SK-N-SH (cell line): ENCODE measurements around the gene PLOD2. TPM values are rescaled to one million over a fixed set of nuclear protein-coding genes. Genes with fewer than 3 reads are reported as not detected.

ENCODE experiments used
- CTCF ChIA-PET: fragments of 300-600, 350-600 bp; formaldehyde crosslinking; extraction: SDS; loops from one replicate; lab custom pipeline; 2021; lab: Yijun Ruan, JAX
- POLR2A ChIA-PET: fragments of 350-600 bp; sonication (Branson Sonifier 250); formaldehyde crosslinking; extraction: SDS; loops from one replicate; lab custom pipeline; 2020; ENCODE audit warnings: antibody characterized with exemption, inconsistent platforms; lab: Yijun Ruan, JAX
- DNase-seq: peaks from one replicate; pipeline ENCODE4 v3.0.0; 2012
- H2AFZ ChIP-seq: fragments of 200-600 bp; sonication (generic); 2 replicates; pipeline ENCODE4 v1.8.1; 2016; ENCODE audit warnings: antibody characterized with exemption, mild to moderate bottlenecking, low read depth
- H3F3A ChIP-seq: fragments of 200-600 bp; sonication (generic); replicated peaks from 2 replicates; pipeline ENCODE3; 2016; ENCODE audit warnings: antibody characterized with exemption, mild to moderate bottlenecking; ENCODE audit not compliant: insufficient read depth
- H3K27ac ChIP-seq, 2 experiments: fragments of 200-500 bp in 1 of 2; fragments of 200-600 bp in 1 of 2; sonication (Bioruptor generic) in 1 of 2; sonication (generic), shearing (Covaris generic) in 1 of 2; 2 replicates each; pipeline versions ENCODE4 v1.5.1 to v1.6.1; 2014 to 2016; ENCODE audit warnings: low read depth in 2 of 2, inconsistent platforms in 1 of 2, low read length in 1 of 2, mild to moderate bottlenecking in 1 of 2, mixed read lengths in 1 of 2
- H3K27me3 ChIP-seq: fragments of 200-600 bp; sonication (generic), shearing (Covaris generic); 2 replicates; pipeline ENCODE4 v1.6.1; 2016; ENCODE audit warnings: mixed run types; ENCODE audit not compliant: insufficient read depth
- H3K36me3 ChIP-seq, 2 experiments: fragments of 200-500 bp in 1 of 2; fragments of 200-600 bp in 1 of 2; sonication (Bioruptor generic) in 1 of 2; sonication (generic) in 1 of 2; replicated peaks in 1 of 2; 2 replicates each; pipeline versions ENCODE3 to v1.5.1; 2014 to 2016; ENCODE audit warnings: low read length in 1 of 2, mild to moderate bottlenecking in 1 of 2; ENCODE audit not compliant: insufficient read depth in 2 of 2, control insufficient read depth in 1 of 2
- H3K4me1 ChIP-seq, 2 experiments: fragments of 200-500 bp in 1 of 2; fragments of 200-600 bp in 1 of 2; sonication (Bioruptor generic) in 1 of 2; sonication (generic), shearing (Covaris generic) in 1 of 2; 2 replicates each; pipeline versions ENCODE4 v1.5.1 to v1.6.1; 2014 to 2016; ENCODE audit warnings: low read depth in 1 of 2, low read length in 1 of 2, mixed run types in 1 of 2; ENCODE audit not compliant: insufficient read depth in 2 of 2, control insufficient read depth in 1 of 2
- H3K4me2 ChIP-seq: fragments of 200-600 bp; sonication (generic), shearing (Covaris generic); 2 replicates; pipeline ENCODE4 v1.6.1; 2017; ENCODE audit warnings: mixed run types
- H3K4me3 ChIP-seq, 2 experiments: fragments of 200-500 bp in 1 of 2; fragments of 200-600 bp in 1 of 2; sonication (Bioruptor generic) in 1 of 2; sonication (generic), shearing (Covaris generic) in 1 of 2; 2 replicates each; pipeline versions ENCODE4 v1.5.1 to v1.8.1; 2014 to 2016; ENCODE audit warnings: low read depth in 2 of 2, inconsistent platforms in 1 of 2, low read length in 1 of 2, mild to moderate bottlenecking in 1 of 2, mixed read lengths in 1 of 2, moderate library complexity in 1 of 2
- H3K79me2 ChIP-seq: fragments of 200-600 bp; sonication (generic); 2 replicates; pipeline ENCODE4 v1.8.1; 2017; ENCODE audit warnings: mild to moderate bottlenecking; ENCODE audit not compliant: insufficient read depth
- H3K9ac ChIP-seq: fragments of 200-600 bp; sonication (generic); 2 replicates; pipeline ENCODE4 v1.6.1; 2017; ENCODE audit warnings: mixed run types
- H3K9me2 ChIP-seq: fragments of 200-600 bp; sonication (generic); 2 replicates; pipeline ENCODE4 v1.6.1; 2017; ENCODE audit warnings: mixed run types
- H3K9me3 ChIP-seq: fragments of 200-600 bp; sonication (generic); 2 replicates; pipeline ENCODE4 v1.6.1; 2017; ENCODE audit warnings: mixed run types, mild to moderate bottlenecking, moderate library complexity
- H4K20me1 ChIP-seq: fragments of 200-600 bp; sonication (generic); 2 replicates; pipeline ENCODE4 v1.6.1; 2017; ENCODE audit warnings: mild to moderate bottlenecking, mixed run types; ENCODE audit not compliant: insufficient read depth
- ELF1 ChIP-seq: IDR thresholded peaks from 2 replicates; pipeline ENCODE4 v1.4.0; 2012
- FOXM1 ChIP-seq: IDR thresholded peaks from 2 replicates; pipeline ENCODE4 v1.4.0; 2012; ENCODE audit warnings: low read depth, mild to moderate bottlenecking
- GABPA ChIP-seq: IDR thresholded peaks from 2 replicates; pipeline ENCODE4 v1.4.0; 2012; ENCODE audit warnings: low read depth, mild to moderate bottlenecking
- GATA2 ChIP-seq: sonication (generic); formaldehyde crosslinking; IDR thresholded peaks from 2 replicates; pipeline ENCODE4 v1.5.0; 2020; ENCODE audit warnings: mild to moderate bottlenecking, missing genetic modification reagents
- IRF3 ChIP-seq: fragments of 150-350 bp; IDR thresholded peaks from 2 replicates; pipeline ENCODE4 v1.6.1; 2016; ENCODE audit warnings: mild to moderate bottlenecking, low read depth, low read length
- MEF2A ChIP-seq: IDR thresholded peaks from 2 replicates; pipeline ENCODE4 v1.4.0; 2012; ENCODE audit warnings: low read depth, borderline replicate concordance
- MXI1 ChIP-seq: IDR thresholded peaks from 2 replicates; pipeline ENCODE4 v1.6.1; 2012; ENCODE audit warnings: mild to moderate bottlenecking, low read depth, low read length, improper control_type of control experiment
- NFIC ChIP-seq: IDR thresholded peaks from 2 replicates; pipeline ENCODE4 v1.4.0; 2012; ENCODE audit warnings: borderline replicate concordance
- POLR2AphosphoS5 ChIP-seq: IDR thresholded peaks from 2 replicates; pipeline ENCODE4 v1.6.1; 2012; ENCODE audit warnings: low read depth, low read length
- RAD21 ChIP-seq: IDR thresholded peaks from 2 replicates; pipeline ENCODE4 v1.6.1; 2012; ENCODE audit warnings: mild to moderate bottlenecking, low read length
- SIN3A ChIP-seq: IDR thresholded peaks from 2 replicates; pipeline ENCODE4 v1.6.1; 2012; ENCODE audit warnings: low read depth, mild to moderate bottlenecking, low read length, moderate library complexity, borderline replicate concordance
- SMC3 ChIP-seq: IDR thresholded peaks from 2 replicates; pipeline ENCODE4 v1.6.1; 2012; ENCODE audit warnings: low read depth, low read length, improper control_type of control experiment
- TAF1 ChIP-seq: IDR thresholded peaks from 2 replicates; pipeline ENCODE4 v1.6.1; 2012; ENCODE audit warnings: low read depth, mild to moderate bottlenecking, low read length, moderate library complexity, borderline replicate concordance
- TCF12 ChIP-seq: IDR thresholded peaks from 2 replicates; pipeline ENCODE4 v1.4.0; 2012
- TEAD4 ChIP-seq: IDR thresholded peaks from 2 replicates; pipeline ENCODE4 v1.4.0; 2012; ENCODE audit warnings: mild to moderate bottlenecking, borderline replicate concordance; ENCODE audit not compliant: insufficient read depth
- USF1 ChIP-seq: IDR thresholded peaks from 2 replicates; pipeline ENCODE4 v1.4.0; 2012; ENCODE audit warnings: low read depth, borderline replicate concordance
- USF2 ChIP-seq: fragments of 150-350 bp; IDR thresholded peaks from 2 replicates; pipeline ENCODE4 v1.6.1; 2017; ENCODE audit warnings: antibody characterized with exemption, low read length, low read depth, borderline replicate concordance
- ZBTB33 ChIP-seq: IDR thresholded peaks from 2 replicates; pipeline ENCODE4 v1.4.0; 2012; ENCODE audit warnings: low read depth, borderline replicate concordance
- WGBS: methylation state at CpG from one replicate; pipeline ENCODE4 v1.1.6; 2017; ENCODE audit warnings: low lambda C conversion rate; 5-methylcytosine and 5-hydroxymethylcytosine counted together
- polyA plus RNA-seq, 3 experiments: library from polyadenylated mRNA; depleted of rRNA; stranded (reverse); fragments of >200 nt; gene quantifications; 2 replicates each; pipeline ENCODE4 v1.2.3, GENCODE V29; 2012

PLOD2 gene
- polyA plus RNA-seq, 1 of the 3 experiments (the other 2 are of a cell fraction), result 0.58 TPM

GRCh38 chr3:146128179-146128578, 32.8 kb downstream of the PLOD2 start:
- Histone ChIP-seq H3K9ac (no peak overlapping the region), H3K27me3 (no peaks in the 10 kb centered on the region), H3K79me2 (no peaks in the 10 kb centered on the region), H4K20me1 (no peaks in the 10 kb centered on the region), H3K4me2 (no peak overlapping the region), H3F3A (no peaks in the 10 kb centered on the region), H3K36me3 (no peaks in the 10 kb centered on the region), H2AFZ (no peak overlapping the region), H3K27ac (no peak overlapping the region), H3K9me2 (no peaks in the 10 kb centered on the region), H3K4me1 (no peaks in the 10 kb centered on the region), H3K4me3 (no peak overlapping the region), H3K9me3 (no peaks in the 10 kb centered on the region)
- ChIA-PET CTCF (no interaction called here), POLR2A (no interaction called here)
- TF ChIP-seq GABPA, result no peak
- TF ChIP-seq TAF1, result no peak
- no peak for TF ChIP-seq RAD21
- no peak for TF ChIP-seq USF1
- no peak for TF ChIP-seq IRF3
- TF ChIP-seq ELF1, result no peak
- TF ChIP-seq FOXM1, result no peak
- TF ChIP-seq MXI1, result no peak
- TF ChIP-seq NFIC, result no peak
- TF ChIP-seq USF2, result no peak
- TF ChIP-seq MEF2A, result no peak
- TF ChIP-seq SMC3, result no peak
- TF ChIP-seq SIN3A, result no peak
- TF ChIP-seq TCF12, result no peak
- no peak for TF ChIP-seq POLR2AphosphoS5
- no peak for TF ChIP-seq GATA2 (CRISPR knock-in tag)
- no peak for TF ChIP-seq TEAD4
- no peak for TF ChIP-seq ZBTB33
- no peak for DNase-seq
- 0% methylated on average over 1 of the region's 1 CpG for WGBS
